Large intestine (tissue), 3 donors: Measurements from ENCODE around the gene RNF141. TPM values are rescaled to one million over a fixed set of nuclear protein-coding genes. Genes with fewer than 3 reads are reported as not detected.

Experiments used
- DNase-seq, 2 donors: peaks; one replicate each; pipeline versions ENCODE4 v3.0.0 to v3.0.0-alpha.2; 2013
- H3K27ac ChIP-seq: one replicate; pipeline ENCODE4 v1.5.1; 2013; ENCODE audit warnings: low read length
- H3K27me3 ChIP-seq: 2 replicates; pipeline ENCODE4 v1.6.1; 2013; ENCODE audit warnings: low read length; ENCODE audit not compliant: control insufficient read depth, insufficient read depth
- H3K36me3 ChIP-seq: 2 replicates; pipeline ENCODE4 v1.6.1; 2013; ENCODE audit warnings: low read length; ENCODE audit not compliant: control insufficient read depth, insufficient read depth
- H3K4me1 ChIP-seq: one replicate; pipeline ENCODE4 v1.6.1; 2013; ENCODE audit warnings: low read length; ENCODE audit not compliant: control insufficient read depth, insufficient read depth
- H3K4me3 ChIP-seq: one replicate; pipeline ENCODE4 v1.5.1; 2013; ENCODE audit warnings: low read length
- H3K9me3 ChIP-seq: one replicate; pipeline ENCODE4 v1.6.1; 2013; ENCODE audit warnings: mild to moderate bottlenecking, low read depth, low read length, moderate library complexity; ENCODE audit not compliant: control insufficient read depth
- WGBS: methylation state at CpG from one replicate; pipeline ENCODE4 v1.1.5; 2013; ENCODE audit warnings: low lambda C conversion rate; ENCODE audit not compliant: insufficient coverage; 5-methylcytosine and 5-hydroxymethylcytosine counted together
- polyA plus RNA-seq: library from polyadenylated mRNA; unstranded; fragments of 120-200 nt; gene quantifications from one replicate; pipeline ENCODE4 v1.2.1, GENCODE V29; 2013

Gene RNF141
- polyA plus RNA-seq, 1 donor, result 31.5 TPM

DNA sequence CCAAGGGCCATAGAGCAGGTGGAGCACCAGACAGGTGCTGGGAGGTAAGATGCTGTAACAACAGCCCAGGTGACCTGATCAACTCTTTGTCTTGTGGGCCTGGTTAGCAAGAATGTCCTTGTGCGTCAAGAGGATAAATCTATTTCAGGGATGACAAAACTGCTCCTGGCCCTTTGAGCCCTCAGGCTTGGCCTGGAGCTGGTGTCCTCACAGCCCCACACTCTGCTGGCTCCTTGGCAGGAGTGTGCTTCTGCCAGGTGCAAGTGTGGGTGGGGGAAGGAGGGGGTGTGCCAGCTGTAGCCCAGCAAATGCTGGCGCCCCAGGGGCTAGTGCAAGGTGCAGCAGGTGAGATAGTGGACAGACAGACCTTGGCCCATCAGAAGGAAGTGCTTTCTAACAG lies 66.4 kb downstream of the RNF141 start:
- peaks cover 2% of the 10 kb centered on the region for H3K9me3 ChIP-seq
- H3K4me1 ChIP-seq, result no peaks in the 10 kb centered on the region
- no peaks in the 10 kb centered on the region for H3K27me3 ChIP-seq
- no peak overlapping the region for H3K27ac ChIP-seq
- no peaks in the 10 kb centered on the region for H3K36me3 ChIP-seq
- no peak for DNase-seq
- no peak overlapping the region for H3K4me3 ChIP-seq
- no CpG with 5 or more reads among the region's 2 CpGs for WGBS

DNA sequence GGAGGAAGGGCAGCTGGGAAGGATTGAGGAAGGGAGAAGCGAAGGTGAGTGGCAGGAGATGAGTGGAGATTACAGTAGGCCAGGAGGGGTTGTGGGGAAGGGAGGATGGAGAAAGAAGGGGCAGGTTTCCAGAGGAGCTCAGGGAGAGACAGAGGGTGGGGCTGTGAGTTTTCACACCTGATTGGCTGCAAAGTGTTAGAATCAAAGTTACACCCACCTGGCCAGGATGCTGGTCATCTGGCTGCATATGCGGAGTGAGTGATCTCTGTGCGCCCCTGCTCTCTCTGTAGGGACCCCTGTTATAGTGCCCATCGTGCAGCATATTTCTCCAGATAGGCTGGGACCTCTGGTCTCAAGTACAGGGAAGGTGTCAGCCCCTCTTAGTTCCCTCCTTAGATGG lies 67.6 kb downstream of the RNF141 start:
- H3K4me3 ChIP-seq, result no peak overlapping the region
- 80% methylated on average over 1 of the region's 4 CpGs for WGBS
- peaks cover 3% of the 10 kb centered on the region for H3K9me3 ChIP-seq
- no peaks in the 10 kb centered on the region for H3K36me3 ChIP-seq
- no peaks in the 10 kb centered on the region for H3K27me3 ChIP-seq
- H3K4me1 ChIP-seq, result no peaks in the 10 kb centered on the region
- DNase-seq, result no peak
- H3K27ac ChIP-seq, result no peak overlapping the region

DNA sequence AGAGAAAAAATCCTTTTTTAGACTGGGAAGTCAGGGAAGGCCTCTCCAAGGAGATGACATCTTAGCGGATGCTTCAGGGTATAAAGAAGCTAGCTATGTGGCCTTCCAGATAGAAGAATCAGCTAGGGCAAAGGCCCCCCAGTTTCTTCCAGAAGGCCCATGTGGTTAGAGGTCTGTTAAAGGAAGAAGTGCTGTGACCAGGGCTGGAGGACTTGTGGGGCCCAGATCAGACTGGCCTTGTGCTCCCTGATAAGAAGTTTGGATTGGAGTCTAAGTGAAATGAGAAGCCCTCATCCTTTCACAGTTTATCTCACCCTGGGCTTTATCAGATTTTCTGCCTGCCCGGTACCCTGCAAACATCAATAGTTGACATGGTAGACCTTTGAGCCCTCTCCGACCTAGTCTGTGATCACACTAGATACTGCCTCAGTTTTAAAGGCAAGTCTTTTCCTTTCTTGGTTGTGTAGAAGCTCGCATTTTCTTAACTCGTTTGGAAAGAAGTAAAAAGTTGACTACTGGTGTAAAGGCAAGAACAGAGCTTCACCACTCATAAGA lies 78.2 kb downstream of the RNF141 start:
- no peaks in the 10 kb centered on the region for H3K27me3 ChIP-seq
- H3K36me3 ChIP-seq, result no peaks in the 10 kb centered on the region
- no peak for DNase-seq
- H3K9me3 ChIP-seq, result no peaks in the 10 kb centered on the region
- H3K4me1 ChIP-seq, result no peaks in the 10 kb centered on the region
- H3K4me3 ChIP-seq, result no peak overlapping the region
- WGBS, result 70% methylated on average over 2 of the region's 5 CpGs
- no peak overlapping the region for H3K27ac ChIP-seq

Other genes with a start within 250 kb of the RNF141 start
- 45.4 TPM for gene SBF2, start 247.0 kb downstream of the RNF141 start, polyA plus RNA-seq
- 11.4 TPM for gene ADM, start 236.1 kb downstream of the RNF141 start, polyA plus RNA-seq
- 5.0 TPM for gene AMPD3, start 85.9 kb downstream of the RNF141 start, polyA plus RNA-seq
- gene LYVE1, start 27.5 kb upstream of the RNF141 start, polyA plus RNA-seq, result 49.3 TPM
- gene IRAG1, start 152.6 kb upstream of the RNF141 start, polyA plus RNA-seq, result 13.1 TPM
- gene CTR9, start 210.1 kb upstream of the RNF141 start, polyA plus RNA-seq, result 40.0 TPM